HG02759 (cell line): ENCODE data around the gene ZNF503.

Experiments used
- ATAC-seq: cut with Tn5 transposase; IDR thresholded peaks from one replicate; pipeline ENCODE4 v1.9.1; 2021; ENCODE audit warnings: mild to moderate bottlenecking, moderate library complexity; ENCODE audit not compliant: unreplicated experiment

Gene ZNF503

DNA sequence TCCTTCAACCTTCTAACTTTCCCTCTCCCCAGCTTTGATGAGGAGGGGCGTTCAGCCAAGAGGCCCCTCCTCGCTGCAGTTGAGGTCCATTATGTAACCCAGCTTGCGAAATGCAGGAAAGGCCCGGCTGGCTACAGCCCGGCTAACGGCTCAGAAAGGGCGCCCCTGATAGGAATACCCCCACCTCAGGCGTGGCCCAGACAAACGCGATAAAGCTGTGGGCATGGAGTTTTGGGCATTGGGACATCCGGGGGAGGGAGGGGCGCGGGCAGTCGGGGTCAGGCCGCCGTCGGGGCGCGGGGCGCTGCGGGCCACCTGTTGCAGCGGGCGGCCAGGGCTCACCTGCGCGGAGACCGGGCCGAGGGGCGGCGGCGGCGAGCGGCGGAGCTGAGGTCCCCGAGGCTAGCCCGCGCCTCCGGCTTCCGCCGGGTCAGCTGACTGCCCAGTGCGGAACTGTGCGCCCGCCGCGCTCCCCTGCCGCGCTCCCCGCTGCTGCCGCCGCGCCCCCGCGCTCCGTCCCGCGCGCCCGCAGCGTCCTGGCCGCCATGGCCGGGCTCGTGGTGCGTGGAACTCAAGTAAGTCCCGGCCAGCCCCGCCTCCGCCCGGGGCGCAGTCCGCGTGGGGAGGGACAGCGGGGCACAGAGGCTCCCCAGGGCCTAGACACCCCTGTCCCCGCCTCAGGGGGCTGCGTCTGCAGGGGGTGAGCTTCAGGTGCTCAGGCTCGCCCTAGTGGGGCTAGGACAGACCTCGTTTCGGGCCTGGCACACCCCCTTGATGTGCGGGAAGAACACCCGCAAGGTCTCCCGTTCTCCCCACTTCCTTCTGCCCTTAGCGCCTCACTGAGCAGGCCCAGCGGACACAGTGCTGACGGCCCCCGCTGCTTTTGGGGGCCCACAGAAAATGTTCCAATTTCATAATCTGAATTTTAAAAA is 29.9 kb upstream of the ZNF503 start, which contains the start of gene LRMDA:
Gene LRMDA (plus strand): TSS at position 445 of the 932 bp plus-strand sequence.
- no peak for ATAC-seq

DNA sequence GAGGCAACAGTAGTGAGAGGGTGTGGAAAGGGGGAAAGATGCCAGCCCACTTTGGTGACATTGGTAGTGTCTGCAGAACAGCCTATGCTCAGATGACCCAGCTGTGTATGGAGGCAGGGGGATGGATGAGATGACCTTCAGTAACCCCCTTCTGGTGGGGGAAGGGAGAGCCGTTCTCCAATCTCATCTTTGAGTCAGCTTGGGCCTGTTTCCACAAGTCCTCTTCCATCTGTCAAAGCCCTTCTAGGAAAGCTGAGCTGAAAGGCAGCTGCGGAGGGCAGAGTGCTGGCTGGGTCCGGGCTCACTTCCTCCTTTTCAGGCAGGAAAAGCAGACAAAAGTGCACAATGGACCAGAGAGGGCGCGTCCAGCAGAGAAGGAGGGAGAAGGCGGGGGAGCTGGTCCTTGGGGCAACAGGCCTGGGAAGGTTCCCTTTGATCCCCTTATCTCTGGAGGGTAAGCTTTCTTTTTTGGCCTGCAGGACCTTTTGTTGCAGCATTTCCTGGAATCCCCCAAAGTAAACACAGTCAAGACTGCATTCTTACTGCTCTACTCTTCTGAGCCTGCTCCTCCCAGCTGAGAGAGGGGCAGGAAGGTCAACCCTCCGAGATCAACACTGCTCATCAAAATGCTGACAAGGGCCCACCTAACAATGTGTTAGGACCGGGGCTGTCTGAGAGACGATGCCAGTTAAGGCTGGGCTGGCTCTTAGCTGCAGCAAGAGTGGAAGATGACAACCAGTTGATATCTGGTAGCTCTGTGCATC is 28.6 kb upstream of the ZNF503 start:
- ATAC-seq: no peak

DNA sequence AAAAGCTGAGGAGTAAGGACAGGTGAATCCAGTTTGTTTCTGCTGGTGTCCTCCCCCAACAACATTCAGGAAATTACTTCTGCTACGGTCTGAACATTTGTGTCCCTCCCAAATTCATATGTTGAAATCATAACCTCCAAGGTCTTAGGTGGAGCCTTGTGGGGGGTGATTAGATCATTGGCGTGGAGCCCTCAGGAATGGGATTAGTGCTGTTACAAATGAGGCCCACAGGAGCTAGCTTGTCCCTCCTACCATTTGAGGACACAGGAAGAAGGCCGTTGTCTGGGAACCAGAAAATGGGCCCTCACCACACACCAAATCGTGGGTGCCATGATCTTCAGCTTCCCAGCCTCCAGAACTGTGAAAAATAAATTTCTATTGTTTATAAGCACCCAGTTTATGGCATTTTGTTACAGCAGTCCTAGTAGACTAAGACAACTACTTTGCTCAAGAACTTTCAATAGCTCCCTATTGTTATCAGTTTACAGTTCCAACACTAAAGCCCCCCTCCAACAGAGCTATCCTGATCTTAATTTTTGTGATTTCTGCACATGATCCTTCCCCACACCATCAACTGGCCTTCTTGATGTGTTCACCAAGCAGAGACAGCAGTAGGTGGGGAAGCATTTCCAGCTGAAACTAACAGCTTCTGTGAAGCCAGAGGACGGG is 27.7 kb upstream of the ZNF503 start:
- ATAC-seq: no peak

DNA sequence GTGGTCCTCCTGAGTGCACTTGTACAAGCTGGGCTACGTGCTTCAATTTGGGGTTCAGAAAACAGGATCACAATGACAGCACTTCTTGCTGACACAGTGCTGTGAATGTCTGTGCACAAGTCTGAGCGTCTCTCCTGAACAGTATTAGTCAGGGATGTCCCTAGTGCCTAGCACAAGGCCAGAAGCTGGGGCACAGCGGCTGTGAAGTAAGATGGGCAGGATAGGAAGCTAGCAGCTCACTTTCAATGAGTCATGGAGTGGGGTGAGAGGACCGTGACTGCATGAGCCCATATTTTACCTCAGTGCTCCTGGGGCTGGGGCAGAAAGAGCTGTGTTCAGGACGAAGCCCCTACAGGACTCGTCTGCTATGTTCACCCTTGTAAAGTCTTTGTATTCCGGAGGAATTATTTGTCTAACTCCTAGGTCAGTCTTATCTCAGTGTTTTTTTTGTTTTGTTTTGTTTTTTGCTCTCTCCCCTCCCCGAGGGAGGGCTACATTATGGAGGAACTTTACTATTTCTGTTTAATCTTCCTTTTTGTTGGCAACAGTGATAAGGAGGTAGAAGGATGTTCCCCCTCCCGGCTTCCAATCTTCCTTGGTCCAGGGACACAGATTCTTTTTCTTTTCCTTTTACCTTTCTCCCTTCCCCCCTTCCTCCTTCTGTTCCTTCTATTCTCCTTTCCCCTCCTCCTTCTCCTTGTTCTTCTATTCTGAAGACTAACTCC is 27.0 kb upstream of the ZNF503 start:
- ATAC-seq: no peak

DNA sequence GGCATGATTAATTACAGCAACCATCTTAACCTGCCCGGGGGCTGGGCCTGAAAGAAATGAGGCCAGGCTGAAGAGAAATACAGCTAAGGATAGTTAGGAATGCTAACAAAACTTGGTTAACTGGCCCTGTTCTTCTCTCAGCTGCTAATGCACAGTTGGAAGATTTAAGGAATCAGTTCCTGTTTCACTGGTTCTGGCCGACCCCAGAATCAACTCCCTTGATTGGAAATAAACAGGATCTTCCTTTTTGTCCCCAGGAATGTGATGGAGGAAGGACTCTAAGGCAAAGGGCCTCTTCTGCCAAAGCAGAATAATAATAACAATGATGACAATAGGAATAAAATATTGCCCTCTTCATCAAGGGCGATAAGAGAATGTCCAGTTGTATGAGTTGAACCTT is 26.4 kb upstream of the ZNF503 start:
- ATAC-seq: no peak

DNA sequence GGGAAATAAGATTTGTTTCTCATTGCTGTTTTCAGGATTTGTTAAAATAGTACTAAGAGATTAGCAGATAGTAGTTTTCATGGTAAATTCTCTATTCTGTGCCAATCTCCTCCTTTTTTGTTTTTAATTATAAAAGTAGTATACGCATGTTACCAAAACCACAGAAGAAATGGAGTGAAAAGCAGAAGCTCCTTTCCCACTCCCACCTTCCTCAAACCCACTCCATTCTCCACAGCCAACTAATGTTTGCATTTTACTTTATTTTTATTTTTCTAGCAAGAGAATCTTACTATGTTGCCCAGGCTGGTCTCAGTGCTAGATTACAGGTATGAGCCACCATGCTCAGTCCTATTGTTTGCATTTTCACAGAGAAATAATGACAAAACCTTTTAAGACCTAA is 25.3 kb upstream of the ZNF503 start:
- no peak for ATAC-seq

DNA sequence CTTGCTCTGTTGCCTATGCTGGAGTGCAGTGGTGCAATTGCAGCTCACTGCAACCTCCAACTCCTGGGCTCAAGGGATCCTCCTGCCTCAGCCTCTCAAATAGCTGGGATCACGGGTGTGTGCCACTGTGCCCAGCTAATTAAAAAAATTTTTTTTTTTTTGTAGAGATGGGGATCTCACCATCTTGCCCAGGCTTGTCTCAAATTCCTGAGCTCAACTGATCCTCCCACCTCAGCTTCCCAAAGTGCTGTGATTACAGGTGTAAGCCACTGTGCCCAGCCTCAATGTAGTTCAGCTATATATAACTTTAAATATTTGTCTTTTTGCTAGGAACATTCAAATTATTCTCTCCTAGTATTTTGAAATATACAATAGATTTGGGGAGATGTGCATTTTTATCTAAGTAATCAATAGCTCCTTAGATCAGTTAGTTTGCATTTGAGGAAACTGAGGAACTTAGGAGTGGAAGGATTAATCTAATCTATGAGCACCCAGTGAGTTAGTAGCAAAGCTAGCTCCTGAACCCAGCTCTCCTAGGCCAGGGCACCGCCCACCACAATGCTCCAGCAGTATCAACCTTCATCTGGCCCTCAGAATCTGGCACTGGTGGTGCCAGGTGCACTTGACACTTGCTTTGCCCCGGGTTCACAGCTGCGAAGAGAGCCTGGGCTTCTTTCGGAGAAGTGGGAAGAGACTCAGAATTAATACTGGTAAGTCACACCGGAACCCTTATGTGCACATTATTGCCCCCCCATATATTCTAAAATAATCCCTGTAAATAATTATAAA is 23.9 kb upstream of the ZNF503 start:
- no peak for ATAC-seq

DNA sequence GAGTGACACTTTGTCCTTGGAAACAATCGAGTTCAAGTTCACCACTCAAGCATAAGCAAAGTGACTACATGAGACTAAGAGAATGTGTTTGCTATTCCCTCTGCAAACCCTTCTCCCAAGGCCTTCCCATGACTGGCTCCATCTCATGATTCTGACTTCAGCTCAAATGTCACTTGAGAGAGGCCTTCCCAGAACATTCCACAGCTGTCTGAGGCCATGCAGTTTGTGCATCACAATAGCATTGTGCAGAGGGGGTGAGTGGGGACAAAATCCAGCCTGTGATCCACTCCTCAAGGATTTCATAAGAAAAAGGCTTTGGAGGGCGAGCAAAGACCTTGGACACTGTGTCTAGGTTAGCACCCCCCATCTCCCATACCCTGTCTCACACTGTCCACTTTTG is 23.0 kb upstream of the ZNF503 start:
- ATAC-seq: no peak

DNA sequence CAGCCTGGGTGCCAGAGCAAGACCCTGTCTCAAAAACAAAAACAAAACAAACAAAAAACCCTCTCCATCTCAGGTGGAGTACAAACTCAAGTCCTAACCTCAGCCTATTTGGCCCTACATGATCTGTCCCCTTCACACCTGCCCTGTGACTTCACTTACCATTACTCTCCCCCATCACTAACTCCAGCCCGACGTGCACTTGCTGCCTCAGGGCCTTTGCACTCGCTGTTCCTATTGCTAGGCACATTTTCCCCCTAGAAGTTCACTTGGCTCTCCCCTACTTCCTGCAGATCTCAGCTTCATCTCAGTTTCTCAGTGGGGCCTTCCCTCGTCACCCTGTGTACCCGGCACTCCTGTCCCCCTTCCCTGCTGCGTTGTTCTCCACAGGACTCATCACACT is 21.3 kb upstream of the ZNF503 start:
- no peak for ATAC-seq

DNA sequence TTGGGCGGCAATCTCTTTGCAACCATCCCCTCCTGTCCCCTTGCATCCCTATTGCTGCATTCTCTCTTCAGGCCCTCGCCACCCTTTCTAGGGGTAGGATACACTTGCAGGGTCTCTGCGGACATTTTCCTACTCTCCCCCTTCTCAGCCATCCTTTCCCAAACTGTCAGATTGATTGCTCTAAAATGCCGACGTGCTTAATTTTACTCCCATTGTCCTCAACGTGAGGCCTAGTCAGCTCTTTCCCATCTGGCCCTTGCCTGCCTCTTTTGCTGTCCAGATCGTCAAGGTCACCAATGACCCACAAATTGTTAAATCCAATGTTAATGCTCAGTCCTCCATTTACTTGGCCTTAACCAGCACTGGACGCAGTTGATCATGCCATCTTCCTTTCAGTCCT is 17.1 kb upstream of the ZNF503 start:
- ATAC-seq: no peak

DNA sequence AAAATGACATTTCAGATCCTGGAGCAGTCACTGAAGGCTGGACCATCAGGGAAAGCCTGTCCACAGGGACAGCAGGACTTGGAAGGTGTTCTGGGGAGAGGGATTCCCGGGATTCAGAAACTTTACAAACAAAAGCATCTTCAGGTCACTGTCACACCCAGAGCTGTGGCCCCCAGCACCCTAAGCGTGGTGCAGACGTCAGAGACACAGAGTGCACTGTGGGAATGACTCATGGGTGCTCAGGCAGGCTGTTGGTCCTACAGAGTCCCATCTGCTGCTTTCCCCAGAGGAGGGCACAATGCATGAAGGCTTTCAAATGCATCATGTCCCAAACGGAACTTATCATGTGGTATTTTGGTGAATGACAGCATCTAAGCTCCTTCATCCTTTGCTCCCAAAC is 16.7 kb upstream of the ZNF503 start:
- ATAC-seq: no peak

DNA sequence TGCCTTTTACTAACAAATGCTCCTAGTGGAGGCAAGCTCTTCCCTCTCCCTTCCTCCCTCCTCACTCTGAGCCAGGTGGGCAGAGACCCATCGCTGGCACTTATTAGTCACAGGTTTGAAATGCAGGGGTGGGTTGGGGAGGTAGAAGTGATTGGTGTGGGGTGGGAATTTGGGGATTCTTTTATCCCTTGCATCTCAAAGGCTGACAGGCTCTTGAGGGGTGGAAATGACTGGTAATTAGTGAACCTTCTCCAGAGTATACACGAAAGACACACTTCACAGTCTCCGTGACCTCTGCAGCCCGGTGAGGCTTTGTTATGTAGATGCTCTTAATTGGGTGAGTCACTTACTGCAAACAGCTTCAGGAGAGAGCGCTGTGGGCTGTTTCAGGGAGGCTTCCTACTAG is 16.0 kb upstream of the ZNF503 start:
- ATAC-seq: no peak

DNA sequence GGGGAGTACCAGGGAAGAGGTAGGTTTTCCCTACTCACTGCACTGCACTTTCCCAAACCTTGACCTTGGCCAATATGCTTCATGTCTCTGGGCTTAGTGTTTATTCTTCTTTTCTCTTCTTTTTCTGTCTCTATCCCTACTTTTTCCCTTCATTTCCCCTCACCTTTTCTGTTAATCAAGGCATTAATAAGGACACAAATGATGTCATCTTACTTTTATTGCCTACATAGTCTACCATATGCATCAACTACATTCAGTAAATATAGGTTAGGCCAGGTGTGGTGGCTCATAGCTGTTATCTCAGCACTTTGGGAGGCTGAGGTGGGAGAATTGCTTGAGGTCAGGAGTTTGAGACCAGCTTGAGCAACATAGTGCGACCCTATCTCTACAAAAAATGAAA is 13.0 kb upstream of the ZNF503 start:
- no peak for ATAC-seq

DNA sequence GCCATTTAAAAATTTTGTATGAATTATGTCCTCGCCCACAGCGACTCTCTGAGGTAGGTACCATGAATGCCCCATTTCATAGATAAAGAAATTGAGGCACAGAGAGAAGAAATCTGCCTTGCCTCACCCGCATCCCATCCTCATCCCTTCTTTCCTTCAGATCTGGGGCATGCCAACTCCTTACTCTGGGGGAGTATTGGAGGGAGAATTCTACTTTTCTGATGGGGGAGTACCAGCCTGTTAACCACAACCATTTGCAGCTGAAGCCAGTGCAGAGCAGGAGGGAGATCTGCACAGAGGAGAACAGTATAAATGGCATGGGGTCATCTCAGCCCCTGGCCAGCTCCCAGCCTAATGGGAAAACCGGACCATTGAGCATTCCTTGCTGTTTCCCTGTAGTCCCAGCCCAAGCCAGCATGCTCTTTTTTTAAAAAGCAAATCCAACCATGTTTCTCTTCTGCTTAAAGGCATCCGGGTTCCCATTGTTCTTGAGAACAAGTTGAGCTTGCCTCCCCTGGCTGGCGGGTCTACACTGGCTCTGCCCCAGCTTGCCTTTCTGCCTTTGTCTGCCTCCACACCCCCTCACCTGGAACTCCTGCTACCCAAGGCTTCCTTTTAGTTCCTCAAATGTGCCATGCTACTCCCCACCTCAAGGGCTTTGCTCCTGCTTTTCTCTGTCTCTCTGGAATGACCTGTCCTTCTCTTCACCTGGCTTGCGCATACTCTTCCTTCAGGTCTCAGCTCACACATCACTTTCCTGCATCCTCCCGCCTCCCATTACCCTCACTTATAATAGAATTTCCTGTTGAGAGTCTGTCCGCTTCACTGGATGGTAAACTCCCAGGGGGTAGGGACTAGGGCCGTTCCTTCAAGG is 8.8 kb upstream of the ZNF503 start:
- ATAC-seq: no peak

DNA sequence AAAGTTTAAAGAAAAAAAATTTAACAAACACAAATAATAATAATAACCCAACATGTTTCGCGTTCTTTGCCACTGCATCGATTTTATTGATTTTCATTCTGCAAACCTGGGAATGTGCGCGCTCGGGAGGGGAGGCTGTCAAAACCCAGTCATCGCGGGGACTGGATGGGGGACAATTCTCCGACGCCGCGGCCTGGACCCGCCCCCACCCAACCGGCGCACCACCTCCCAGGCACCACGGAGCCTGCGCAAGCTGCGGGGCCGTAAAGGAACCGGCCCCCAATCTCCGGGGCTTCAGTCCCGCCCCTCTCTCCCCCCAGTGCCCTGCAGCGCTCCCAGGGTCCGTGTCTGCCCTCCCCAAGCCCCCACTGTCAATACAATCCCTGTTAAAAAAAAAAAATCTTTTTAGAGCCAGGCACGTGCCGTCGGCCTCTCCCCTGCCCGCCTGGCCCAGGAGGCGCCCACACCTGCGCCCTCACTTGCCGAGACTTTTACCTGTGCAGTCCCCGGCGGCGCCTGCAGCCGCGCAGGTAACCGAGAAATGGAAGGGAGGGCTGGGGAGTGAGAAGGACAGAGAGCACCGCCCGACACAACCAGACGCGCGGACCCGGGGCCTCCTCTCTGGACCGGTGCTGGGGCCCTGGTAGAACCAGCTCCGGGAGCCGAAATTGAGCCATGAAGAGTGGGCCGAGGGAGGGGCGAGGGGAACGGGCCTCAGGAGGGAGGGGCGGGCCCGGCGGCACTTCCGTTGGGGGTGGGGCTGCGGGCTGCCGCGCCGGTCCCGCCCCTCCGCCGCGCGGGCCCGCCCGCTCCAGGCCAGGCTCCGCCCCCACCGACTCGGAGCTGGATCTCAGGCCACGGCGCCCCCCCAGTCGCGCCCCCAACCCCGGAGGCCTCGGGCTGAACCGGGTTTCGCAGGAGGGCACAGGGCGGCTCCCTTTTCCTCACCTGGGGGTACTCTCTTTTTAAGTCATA is 7.6 kb upstream of the ZNF503 start:
- ATAC-seq: peak; percentile 66

DNA sequence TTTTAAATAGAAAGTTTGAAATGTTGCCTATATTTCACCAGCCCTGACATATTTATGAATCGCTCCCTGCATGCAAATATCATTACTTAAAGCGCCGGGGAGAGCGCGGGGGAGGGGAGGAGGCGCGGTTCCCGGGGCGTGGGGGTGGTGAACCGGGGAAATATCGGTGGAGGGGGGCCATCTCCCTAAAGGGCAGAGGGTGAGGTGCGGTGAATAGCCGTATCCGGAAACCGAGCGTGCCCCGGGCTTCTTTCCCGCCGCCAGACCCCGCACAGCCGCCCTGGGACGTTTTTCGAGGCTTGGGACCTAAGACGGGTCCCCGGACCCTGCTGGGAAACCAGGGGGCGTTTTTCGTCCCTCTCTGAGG is 6.9 kb upstream of the ZNF503 start:
- ATAC-seq: no peak

DNA sequence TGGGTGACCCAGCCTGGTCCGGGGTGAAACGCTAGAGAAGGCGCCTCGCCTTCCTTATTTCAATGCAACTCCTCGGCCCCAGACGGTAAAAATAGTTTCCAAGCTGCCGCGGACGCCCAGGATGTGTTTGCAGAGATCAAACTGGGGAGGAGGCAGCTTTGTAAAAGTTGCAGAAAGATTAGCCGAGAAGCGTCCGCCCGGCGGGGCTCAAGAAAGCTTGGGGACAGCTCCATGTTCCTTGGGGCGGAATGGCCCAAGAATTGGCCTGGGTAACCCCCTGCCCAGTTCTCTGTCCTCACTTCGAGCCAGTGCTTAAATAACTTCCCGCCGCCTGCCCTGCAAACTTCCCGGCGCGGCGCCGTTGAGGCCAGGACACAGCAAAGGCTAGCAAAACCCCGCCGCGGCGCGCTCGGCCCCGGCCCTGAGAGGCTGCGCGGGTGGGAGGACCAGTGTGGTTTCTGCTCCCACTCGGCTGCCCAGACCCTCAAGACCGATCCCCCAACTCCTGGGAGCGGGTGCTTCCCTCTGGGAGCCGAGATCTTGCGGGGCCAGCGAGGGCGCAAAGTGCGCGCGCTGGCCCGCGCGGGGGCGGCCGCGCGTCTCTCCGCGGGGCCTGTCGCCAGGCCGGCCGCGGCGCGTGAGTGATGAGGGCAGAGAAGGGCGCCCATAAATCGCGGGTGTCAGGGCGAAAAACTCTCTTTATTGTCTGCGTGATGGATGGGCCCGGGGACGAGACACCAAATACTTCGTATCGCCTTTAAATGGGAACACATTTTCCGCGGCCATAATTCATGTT is 6.3 kb upstream of the ZNF503 start:
- no peak for ATAC-seq
